ENCODE results near the gene FAM83G. TPM values are rescaled to one million over a fixed set of nuclear protein-coding genes. Genes with fewer than 3 reads are reported as not detected.

The FAM83G gene
- polyA plus RNA-seq, 1 of the 3 experiments (the other 2 are of a cell fraction): 6.5 TPM

DNA sequence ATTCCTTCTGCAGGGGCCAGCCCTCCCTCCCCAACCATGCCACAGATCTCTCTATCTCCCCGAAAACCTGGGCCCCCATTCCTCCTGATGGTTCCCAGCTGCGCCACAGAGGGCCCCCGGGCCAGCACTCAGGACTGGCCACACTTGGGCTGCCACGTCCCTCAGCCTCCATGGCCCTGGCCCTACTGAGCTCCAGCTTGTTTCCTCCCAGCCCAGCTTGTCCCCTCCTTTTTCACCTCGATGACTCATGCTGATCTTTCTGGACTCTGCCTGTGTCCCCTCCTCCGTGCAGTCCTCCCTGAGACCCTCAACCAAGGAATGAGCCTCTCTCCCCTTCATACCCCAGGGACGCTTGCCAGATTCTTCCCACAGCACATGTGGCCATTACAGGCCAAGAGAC is 10.9 kb upstream of the FAM83G start:
- H3K27ac ChIP-seq (ENCODE audit: low read depth in 2 of 2, low read length in 1 of 2): no peak overlapping the region
- H3K36me3 ChIP-seq (replicated peaks in 1 of 2; ENCODE audit: control insufficient read depth in 1 of 2, insufficient read depth in 2 of 2, low read length in 1 of 2): no peaks in the 10 kb centered on the region
- H3K4me2 ChIP-seq: no peak overlapping the region
- WGBS (ENCODE audit: low lambda C conversion rate): 75% methylated on average over 7 of the region's 7 CpGs
- no peak overlapping the region for H2AFZ ChIP-seq (ENCODE audit: low read depth)
- ChIA-PET POLR2A (no interaction called here), CTCF (interaction anchor here (2.0 kb wide), 1 partner anchor 55 kb away, joined by 8 read pairs; no protein-coding TSS in a partner anchor)
- no peaks in the 10 kb centered on the region for H3K79me2 ChIP-seq (ENCODE audit: insufficient read depth)
- H3K4me1 ChIP-seq (ENCODE audit: control insufficient read depth in 1 of 2, insufficient read depth in 2 of 2, low read depth in 1 of 2, low read length in 1 of 2): no peaks in the 10 kb centered on the region; a peak in 1 of 4 replicates
- DNase-seq: no peak
- H3K9me3 ChIP-seq: no peaks in the 10 kb centered on the region
- H3K9ac ChIP-seq: no peak overlapping the region
- no peaks in the 10 kb centered on the region for H3K9me2 ChIP-seq
- TF ChIP-seq GABPA (IDR thresholded peaks at IDR 0.05; ENCODE audit: low read depth) (no peak), CHD2 (IDR thresholded peaks at IDR 0.05; ENCODE audit: low read length, partially characterized antibody) (no peak), JUND (IDR thresholded peaks at IDR 0.05) (no peak), MEF2A (IDR thresholded peaks at IDR 0.05; ENCODE audit: borderline replicate concordance, low read depth) (no peak), ZBTB33 (IDR thresholded peaks at IDR 0.05; ENCODE audit: borderline replicate concordance, low read depth) (no peak), MXI1 (IDR thresholded peaks at IDR 0.05; ENCODE audit: low read depth, low read length) (no peak), SMC3 (IDR thresholded peaks at IDR 0.05; ENCODE audit: low read depth, low read length) (no peak)
- TF ChIP-seq, protein P1, sequence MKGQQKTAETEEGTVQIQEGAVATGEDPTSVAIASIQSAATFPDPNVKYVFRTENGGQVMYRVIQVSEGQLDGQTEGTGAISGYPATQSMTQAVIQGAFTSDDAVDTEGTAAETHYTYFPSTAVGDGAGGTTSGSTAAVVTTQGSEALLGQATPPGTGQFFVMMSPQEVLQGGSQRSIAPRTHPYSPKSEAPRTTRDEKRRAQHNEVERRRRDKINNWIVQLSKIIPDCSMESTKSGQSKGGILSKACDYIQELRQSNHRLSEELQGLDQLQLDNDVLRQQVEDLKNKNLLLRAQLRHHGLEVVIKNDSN (IDR thresholded peaks at IDR 0.05; ENCODE audit: borderline replicate concordance, low read depth): no peak
- H4K20me1 ChIP-seq (ENCODE audit: insufficient read depth): no peaks in the 10 kb centered on the region
- H3K4me3 ChIP-seq (ENCODE audit: low read depth in 2 of 2, low read length in 1 of 2): no peak overlapping the region
- H3F3A ChIP-seq (replicated peaks; ENCODE audit: insufficient read depth): no peaks in the 10 kb centered on the region
- no peaks in the 10 kb centered on the region for H3K27me3 ChIP-seq (ENCODE audit: insufficient read depth)

- H3K27me3 ChIP-seq (ENCODE audit: insufficient read depth): no peaks in the 10 kb centered on the region
- no peak overlapping the region for H3K4me3 ChIP-seq (ENCODE audit: low read depth in 2 of 2, low read length in 1 of 2)
- no peaks in the 10 kb centered on the region for H3K9me3 ChIP-seq
- H3K27ac ChIP-seq (ENCODE audit: low read depth in 2 of 2, low read length in 1 of 2): no peak overlapping the region
- no peaks in the 10 kb centered on the region; a peak in 1 of 4 replicates for H3K4me1 ChIP-seq (ENCODE audit: control insufficient read depth in 1 of 2, insufficient read depth in 2 of 2, low read depth in 1 of 2, low read length in 1 of 2)
- TF ChIP-seq ELF1 (IDR thresholded peaks at IDR 0.05): no peak
- TF ChIP-seq RXRA (IDR thresholded peaks at IDR 0.05; ENCODE audit: borderline replicate concordance, low read depth): no peak
- TF ChIP-seq ZBTB33 (IDR thresholded peaks at IDR 0.05; ENCODE audit: borderline replicate concordance, low read depth): no peak
- TF ChIP-seq TCF12 (IDR thresholded peaks at IDR 0.05): no peak
- no peak for TF ChIP-seq EZH2phosphoT487 (IDR thresholded peaks at IDR 0.05; ENCODE audit: borderline replicate concordance, low read depth)
- no peak for TF ChIP-seq TEAD4 (IDR thresholded peaks at IDR 0.05; ENCODE audit: borderline replicate concordance, insufficient read depth)
- no peak for TF ChIP-seq FOXM1 (IDR thresholded peaks at IDR 0.05; ENCODE audit: low read depth)
- TF ChIP-seq SMC3 (IDR thresholded peaks at IDR 0.05; ENCODE audit: low read depth, low read length): no peak
- TF ChIP-seq RFX5 (IDR thresholded peaks at IDR 0.05; ENCODE audit: low read length): no peak
- TF ChIP-seq CHD2 (IDR thresholded peaks at IDR 0.05; ENCODE audit: low read length, partially characterized antibody): no peak
- TF ChIP-seq EP300 (IDR thresholded peaks at IDR 0.05; ENCODE audit: borderline replicate concordance in 1 of 2, low read depth in 1 of 2, low read length in 1 of 2): no peak
- POLR2A ChIA-PET: no interaction called here
- no peaks in the 10 kb centered on the region for H4K20me1 ChIP-seq (ENCODE audit: insufficient read depth)
- H3K79me2 ChIP-seq (ENCODE audit: insufficient read depth): no peaks in the 10 kb centered on the region
- H3F3A ChIP-seq (replicated peaks; ENCODE audit: insufficient read depth): no peaks in the 10 kb centered on the region
- no peak for DNase-seq
- WGBS (ENCODE audit: low lambda C conversion rate): 92% methylated on average over 20 of the region's 29 CpGs
- CTCF ChIA-PET: interaction anchor here (2.0 kb wide), 1 partner anchor 54 kb away, joined by 8 read pairs; no protein-coding TSS in a partner anchor
- no peak overlapping the region for H3K4me2 ChIP-seq
- no peaks in the 10 kb centered on the region for H3K9me2 ChIP-seq
- no peak overlapping the region for H3K9ac ChIP-seq
- no peaks in the 10 kb centered on the region for H3K36me3 ChIP-seq (replicated peaks in 1 of 2; ENCODE audit: control insufficient read depth in 1 of 2, insufficient read depth in 2 of 2, low read length in 1 of 2)
- H2AFZ ChIP-seq (ENCODE audit: low read depth): no peak overlapping the region
These were observed 10.2 kb upstream of the FAM83G start for GRCh38 chr17:19014628-19015215.

Measured in SK-N-SH (cell line).